DMS79 treated with DMSO at 0.1 percent for 48 hours (cell line): ENCODE results near the gene FNDC11.

Source experiments
- DNase-seq: peaks from one replicate; lab custom pipeline; 2025; lab: John Stamatoyannopoulos, UW

The FNDC11 gene

DNA sequence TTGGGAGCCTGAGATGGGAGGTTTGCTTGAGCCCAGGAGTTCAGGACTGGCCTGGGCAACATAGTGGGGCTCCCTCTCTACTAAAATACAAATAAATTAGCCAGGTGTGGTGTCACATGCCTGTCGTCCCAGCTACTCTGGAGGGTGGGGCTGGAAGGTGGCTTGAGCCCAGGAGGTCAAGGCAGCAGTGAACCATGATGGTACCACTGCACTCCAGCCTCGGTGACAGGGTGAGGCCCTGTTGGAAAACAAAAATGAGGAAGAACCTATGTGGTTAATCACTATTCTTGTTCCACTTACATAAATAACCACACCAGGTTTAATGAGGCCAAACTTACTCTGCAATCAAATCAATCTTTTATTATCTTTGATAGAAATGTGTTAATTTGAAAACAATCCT, 28.0 kb upstream of the FNDC11 start:
- DNase-seq = no peak

DNA sequence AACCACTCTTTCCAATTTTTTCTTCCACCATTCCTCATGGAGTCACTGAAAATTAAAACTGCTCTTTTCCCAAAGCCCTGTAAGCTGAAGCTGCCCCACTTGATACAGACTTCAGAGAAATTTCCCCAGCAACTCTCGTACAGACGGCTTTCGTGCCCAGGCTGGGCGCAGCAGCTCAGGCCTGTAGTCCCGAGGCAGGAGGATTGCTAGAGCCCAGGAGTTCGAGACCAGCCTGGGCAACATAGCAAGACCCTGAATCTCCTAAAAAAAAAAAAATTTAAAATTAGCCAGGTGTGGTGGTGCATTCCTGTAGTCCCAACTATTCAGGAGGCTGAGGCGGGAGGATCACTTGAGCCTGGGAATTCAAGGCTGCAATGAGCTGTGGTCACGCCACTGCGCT, 26.8 kb upstream of the FNDC11 start:
- DNase-seq = no peak

DNA sequence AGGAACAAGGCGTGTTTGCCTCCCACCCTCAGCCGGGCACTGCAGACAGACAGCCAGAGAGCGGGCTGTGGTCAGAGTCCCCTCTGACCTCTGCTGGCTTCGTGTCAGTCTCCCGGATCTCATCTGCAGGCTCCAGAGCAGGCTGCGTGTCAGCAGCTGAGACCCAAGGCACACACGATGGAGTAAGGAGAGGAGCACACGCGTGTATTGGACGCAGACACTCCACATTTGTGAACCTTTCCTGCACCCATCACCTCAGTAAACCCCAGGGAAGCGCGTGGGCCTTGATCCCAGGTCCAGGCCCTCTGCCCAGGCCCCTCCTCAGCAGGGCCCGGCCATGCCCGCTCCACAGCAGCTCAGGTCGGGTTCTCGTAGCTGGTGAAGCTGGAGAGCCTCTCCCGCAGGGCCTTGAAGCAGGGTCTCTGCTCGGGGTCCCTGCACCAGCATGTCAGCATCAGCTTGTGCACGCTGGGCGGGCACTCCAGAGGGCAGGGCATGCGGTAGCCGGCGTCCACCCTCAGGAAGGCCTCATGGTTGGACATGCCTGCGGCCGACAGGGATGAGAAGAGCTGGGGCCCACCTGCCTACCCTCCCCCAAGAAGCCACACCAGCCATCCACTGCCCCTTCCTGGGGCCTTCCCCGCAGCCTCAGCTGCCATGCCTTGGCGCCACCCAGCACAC, 24.6 kb upstream of the FNDC11 start:
- no peak for DNase-seq

GRCh38 chr20:63529861-63530787, 23.8 kb upstream of the FNDC11 start:
- no peak for DNase-seq

DNA sequence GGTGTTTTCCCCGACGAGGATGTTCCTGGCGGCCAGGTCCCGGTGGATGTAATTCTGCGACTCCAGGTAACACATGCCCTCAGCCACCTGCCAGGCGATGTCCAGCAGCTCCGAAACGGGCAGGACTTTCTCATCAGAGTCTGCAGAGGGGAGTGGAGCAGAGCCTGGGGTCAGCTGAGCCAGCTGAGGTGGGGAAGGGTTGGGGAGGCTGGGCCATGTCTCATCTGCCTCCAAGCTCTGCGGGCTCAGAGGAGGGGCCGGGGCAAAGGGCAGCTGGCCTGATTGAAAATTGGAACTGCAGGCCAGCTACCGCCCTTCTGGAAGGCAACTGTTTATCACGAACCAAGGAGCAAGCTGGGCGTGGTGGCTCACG, 23.2 kb upstream of the FNDC11 start:
- DNase-seq = no peak

DNA sequence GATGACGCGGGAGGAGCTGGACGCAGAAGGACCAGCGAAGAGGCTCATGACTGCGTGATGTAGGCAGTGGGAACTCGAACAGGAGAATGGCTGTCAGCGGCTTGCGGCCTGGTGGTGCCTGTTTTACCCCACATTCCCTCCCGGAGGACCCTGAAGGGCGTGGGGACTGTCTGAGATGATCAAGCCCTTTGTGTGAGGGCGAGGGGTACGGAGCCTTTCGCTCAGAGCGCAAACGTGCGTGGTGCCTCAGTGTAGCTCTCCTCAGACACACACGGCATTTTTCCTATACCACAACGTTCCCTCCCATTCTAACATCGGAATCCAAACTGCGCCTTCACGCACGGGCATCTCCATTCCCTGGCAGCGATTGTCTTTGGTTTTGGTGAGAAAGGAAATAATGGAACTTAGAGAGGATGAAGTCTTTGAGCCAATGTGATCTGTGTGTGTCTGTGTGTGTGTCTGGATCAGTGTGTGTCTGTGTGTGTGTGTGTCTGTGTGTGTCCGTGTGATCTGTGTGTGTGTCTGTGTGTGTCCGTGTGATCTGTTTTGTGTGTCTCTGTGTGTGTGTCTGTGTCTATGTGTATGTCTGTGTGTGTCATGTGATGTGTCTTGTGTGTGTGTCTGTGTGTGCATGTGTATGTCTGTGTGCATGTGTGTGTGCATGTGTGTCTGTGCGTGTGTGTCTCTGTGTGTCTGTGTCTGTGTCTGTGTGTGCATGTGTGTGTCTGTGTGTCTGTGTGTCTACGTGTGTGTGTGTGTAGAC, 22.1 kb upstream of the FNDC11 start:
- no peak for DNase-seq

- no peak for DNase-seq
Observed at GRCh38 chr20:63532449-63532971, 21.4 kb upstream of the FNDC11 start.

DNA sequence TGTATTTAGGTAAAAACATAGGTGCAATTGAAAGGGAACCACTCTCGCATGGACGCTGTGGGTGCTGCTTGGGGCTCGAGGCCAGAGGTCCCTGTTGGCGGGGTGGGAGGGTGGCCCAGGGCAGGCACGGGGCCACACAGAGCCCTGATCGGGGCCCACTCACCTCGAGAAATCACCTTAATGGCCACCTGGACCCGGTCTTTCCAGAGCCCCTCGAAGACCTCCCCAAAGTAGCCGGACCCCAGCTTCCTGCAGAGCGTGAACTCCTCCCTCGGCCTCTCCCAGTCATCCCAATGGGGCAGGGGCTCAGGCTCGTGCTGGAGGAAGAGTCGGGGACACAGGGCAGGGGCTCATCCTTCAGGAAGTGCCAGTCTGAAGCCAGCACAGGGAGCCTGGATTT, 20.6 kb upstream of the FNDC11 start:
- no peak for DNase-seq

GRCh38 chr20:63533871-63534393, 20.0 kb upstream of the FNDC11 start:
- DNase-seq = no peak

- DNase-seq = no peak
Observed at GRCh38 chr20:63534427-63534830, 19.5 kb upstream of the FNDC11 start.

DNA sequence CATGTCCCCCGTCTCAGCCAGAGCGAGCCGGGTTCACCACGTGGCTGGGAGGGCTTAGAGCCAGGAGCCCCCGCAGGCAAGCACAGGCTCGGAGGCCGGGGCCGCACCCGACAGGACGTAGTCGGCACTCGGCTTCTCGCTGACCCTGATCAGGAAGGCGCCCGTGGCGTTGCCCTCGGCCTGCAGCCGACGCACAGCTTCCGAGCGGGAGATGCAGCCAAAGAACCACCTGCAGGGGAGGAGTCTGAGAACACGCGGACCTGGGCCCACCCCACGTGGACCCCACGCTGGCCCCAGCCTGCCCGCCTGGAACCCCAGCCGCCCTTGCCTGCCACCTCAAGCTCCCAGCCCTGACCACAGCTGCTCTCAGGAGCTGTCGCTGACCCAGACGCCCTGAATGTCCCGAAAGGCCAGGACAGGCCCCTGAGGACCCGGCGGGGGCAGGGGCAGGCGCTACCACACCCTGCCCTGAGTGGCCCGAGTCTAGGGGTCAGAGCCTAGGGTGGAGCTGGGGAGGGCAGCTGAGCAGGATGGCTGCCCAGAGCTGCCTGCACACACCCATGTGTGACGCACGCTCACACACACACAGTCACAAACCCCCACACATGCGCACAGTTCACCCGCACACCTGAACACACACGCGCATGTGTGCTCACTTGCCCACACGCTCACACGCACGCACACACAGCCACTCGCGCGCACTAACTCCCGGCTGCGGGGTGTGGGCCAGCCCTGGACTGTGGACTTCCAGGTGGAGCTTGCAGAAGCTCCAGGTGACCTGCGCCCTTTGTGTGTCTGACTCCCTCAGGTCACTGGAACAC, 18.9 kb upstream of the FNDC11 start:
- no peak for DNase-seq

DNA sequence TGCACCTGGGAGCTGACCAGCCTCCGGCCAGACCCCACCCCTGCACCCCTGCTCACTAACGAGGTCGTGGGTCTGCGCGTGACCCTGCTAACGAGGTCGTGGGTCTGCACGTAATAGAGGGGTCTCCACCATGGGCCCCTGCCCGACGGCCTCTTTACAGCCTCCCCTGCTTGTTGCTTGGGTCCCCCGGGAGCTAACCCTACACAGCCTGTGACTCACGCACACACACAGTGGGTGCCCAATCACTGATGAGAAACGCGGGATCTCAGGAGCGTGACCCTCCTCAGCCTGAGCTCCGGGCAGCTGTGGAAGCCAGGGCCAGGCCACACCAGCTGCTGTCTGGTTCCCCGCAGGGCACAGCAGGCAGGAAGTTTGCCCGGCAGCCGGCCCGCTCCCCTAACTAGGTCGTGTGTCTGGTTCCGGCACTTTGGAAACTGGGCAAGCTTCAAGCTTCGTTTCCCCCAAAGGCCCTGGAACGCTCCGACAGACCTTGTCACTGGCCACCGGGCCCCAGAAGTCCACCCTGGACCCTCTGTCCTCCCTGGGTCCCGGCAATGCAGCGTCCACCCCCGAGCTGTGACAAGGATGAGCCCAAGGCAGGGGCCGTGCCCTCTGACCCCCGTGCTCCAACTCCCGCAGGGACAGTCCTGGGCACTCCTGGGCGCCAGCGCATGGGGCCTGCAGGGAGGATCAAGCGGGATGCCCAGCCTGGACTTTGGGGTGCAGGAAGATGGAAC, 17.6 kb upstream of the FNDC11 start:
- no peak for DNase-seq

GRCh38 chr20:63536997-63537524, 16.9 kb upstream of the FNDC11 start, which contains the start of gene PTK6:
PTK6 (minus strand) TSS chr20:63537376; CDS start chr20:63537314, 62 bp downstream.
- no peak for DNase-seq

DNA sequence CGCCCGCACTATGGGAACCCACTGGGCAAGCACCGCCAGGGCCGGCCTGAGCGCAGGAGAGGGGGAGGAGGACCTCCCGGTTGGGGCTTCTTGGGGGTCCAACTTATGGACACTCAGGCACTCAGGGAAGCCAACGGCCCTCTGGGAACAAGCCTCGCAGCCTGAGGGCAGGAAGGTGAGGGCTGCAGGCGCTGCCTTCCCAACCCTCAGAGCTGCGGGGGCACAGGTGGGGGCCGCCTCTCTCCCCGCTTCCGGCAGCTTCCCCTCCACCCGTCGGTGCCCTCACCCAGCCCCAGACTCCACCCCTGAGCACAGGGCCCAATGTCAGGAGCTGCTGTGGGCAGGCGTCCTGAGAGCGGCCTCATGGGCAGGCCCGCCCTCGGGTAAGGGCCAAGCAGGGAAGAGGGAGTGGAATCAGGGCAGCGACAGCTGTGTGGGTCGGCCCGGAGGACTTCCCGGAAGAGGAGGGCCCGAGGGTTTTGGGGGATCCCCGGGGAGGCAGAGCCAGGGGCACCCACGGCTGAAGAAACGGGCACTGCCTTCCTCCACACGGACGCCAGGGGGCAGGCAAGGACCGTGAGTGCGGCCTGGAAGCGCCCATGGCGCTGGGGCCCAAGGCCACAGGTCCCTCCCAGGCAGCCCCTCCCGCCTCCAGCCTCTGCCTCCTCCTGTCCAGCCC, 16.3 kb upstream of the FNDC11 start:
- DNase-seq = peak; percentile 81

DNA sequence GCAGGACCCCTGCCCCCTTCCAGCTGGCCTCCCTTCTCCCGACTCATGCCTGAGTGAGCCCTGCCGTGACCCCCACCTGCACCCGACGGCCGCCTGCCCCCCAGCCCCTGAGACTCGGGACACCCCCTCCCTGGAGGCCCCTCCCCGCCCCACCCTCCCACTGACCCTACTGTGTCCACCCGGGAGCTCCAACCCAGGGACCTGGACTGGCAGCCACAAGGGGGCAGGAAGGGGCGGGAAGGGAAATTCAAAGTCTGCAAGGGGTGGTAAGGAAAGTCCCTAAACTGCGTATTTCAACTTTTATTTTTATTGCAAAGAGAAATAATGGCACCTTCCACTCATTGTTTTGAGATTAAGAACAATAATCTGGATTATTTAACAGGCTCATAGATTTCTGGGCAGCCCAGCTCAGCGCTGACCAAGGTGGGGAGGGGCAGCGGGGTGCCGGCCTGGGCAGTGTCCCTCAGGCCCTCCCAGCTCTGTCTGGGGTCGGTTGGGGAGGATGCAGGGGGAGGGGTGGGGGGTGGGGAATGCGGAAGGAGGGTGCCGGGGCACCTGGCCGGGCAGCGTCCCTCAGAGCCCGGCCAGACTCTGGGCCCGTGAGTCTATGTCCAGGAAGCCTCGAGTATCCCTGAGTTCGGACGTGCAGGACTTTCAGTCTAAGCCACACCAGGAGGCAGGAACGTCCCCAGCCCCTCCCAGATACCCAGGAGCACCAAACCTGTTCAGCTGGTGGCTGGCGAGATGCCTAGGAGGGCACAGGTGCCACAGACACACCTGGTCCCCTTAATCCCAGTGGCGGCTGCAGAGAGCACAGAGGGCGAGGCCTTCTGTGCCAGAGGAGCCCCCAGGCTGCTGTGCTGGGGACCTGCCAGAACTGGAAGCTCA, 15.5 kb upstream of the FNDC11 start:
- peak; percentile 96 for DNase-seq

DNA sequence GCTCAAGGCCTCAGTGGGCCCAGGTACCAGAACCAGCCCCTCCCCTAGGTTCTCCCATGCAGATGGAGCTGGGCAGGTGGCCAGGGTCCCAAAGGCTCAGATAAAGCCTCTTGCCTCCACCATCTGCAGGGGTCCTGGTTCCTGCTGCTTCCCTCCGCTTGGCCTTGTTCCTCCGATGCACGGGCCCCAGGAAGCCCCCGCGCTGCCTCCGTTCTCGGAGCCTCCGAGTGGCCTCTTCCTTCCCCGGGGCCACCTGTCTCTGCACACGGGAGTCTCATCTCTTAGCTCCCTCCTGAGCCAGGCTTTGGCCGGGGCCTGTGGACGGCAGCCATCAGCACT, 14.9 kb upstream of the FNDC11 start:
- DNase-seq = no peak

- DNase-seq = no peak
Observed at GRCh38 chr20:63539441-63540370, 14.3 kb upstream of the FNDC11 start.
